Lower lobe of right lung (tissue), 2 donors: ENCODE measurements around the gene ANXA10. TPM values are rescaled to one million over a fixed set of nuclear protein-coding genes. Genes with fewer than 3 reads are reported as not detected.

Source experiments
- ATAC-seq, 2 donors: fragments of 200-7000 bp; cut with Tn5 transposase; one replicate each; pipeline ENCODE4 v1.9.1; 2020 to 2022; ENCODE audit warnings: mild to moderate bottlenecking in 2 of 2, moderate library complexity in 2 of 2
- DNase-seq: peaks from one replicate; pipeline ENCODE4 v3.0.0-alpha.2; 2020
- H3K27ac ChIP-seq: fragments of 200-600 bp; one replicate; pipeline ENCODE4 v1.8.0; 2022
- H3K27me3 ChIP-seq: fragments of 200-600 bp; one replicate; pipeline ENCODE4 v1.8.0; 2022; ENCODE audit warnings: low read depth
- H3K36me3 ChIP-seq: fragments of 200-600 bp; one replicate; pipeline ENCODE4 v1.8.0; 2022; ENCODE audit warnings: mild to moderate bottlenecking
- H3K4me1 ChIP-seq: fragments of 200-600 bp; one replicate; pipeline ENCODE4 v1.8.0; 2022
- H3K4me3 ChIP-seq: fragments of 200-600 bp; one replicate; pipeline ENCODE4 v1.8.0; 2022; ENCODE audit warnings: mild to moderate bottlenecking
- H3K9me3 ChIP-seq: fragments of 200-600 bp; one replicate; pipeline ENCODE4 v1.8.0; 2022
- intact Hi-C: fragments of 100-400 bp; cut with DNase I; formaldehyde crosslinking; loops from one replicate; pipeline ENCODE4 v1.11.0; 2022
- total RNA-seq: library from RNA; stranded (reverse); fragmentation: NEBNext Ultra II Directional; extraction: Animal tissue kit (Norgen Biotek cat#: 25700); gene quantifications from one replicate; pipeline ENCODE4 v1.2.1, GENCODE V29; 2021
- TF ChIP-seq, protein P1 (sequence below): fragments of 200-600 bp; IDR thresholded peaks from one replicate; pipeline ENCODE4 v1.8.0; 2022; ENCODE audit warnings: antibody characterized with exemption, mild to moderate bottlenecking
- donor health status: DM: no; HTN: yes; CAD: no; lungs with severe emphysema.

The ANXA10 gene
- total RNA-seq, 1 donor from 2014 or later, result not detected

GRCh38 chr4:168162604-168163003 lies 70.3 kb downstream of the ANXA10 start:
- Histone ChIP-seq H3K27me3 (no peaks in the 10 kb centered on the region), H3K9me3 (peaks cover 5% of the 10 kb centered on the region), H3K4me3 (no peak overlapping the region), H3K36me3 (no peaks in the 10 kb centered on the region), H3K4me1 (no peaks in the 10 kb centered on the region), H3K27ac (no peak overlapping the region)
- ATAC-seq (no peak), DNase-seq (no peak)
- intact Hi-C loops, result no loop called here
- TF ChIP-seq, protein P1, sequence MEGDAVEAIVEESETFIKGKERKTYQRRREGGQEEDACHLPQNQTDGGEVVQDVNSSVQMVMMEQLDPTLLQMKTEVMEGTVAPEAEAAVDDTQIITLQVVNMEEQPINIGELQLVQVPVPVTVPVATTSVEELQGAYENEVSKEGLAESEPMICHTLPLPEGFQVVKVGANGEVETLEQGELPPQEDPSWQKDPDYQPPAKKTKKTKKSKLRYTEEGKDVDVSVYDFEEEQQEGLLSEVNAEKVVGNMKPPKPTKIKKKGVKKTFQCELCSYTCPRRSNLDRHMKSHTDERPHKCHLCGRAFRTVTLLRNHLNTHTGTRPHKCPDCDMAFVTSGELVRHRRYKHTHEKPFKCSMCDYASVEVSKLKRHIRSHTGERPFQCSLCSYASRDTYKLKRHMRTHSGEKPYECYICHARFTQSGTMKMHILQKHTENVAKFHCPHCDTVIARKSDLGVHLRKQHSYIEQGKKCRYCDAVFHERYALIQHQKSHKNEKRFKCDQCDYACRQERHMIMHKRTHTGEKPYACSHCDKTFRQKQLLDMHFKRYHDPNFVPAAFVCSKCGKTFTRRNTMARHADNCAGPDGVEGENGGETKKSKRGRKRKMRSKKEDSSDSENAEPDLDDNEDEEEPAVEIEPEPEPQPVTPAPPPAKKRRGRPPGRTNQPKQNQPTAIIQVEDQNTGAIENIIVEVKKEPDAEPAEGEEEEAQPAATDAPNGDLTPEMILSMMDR, result no peak

DNA sequence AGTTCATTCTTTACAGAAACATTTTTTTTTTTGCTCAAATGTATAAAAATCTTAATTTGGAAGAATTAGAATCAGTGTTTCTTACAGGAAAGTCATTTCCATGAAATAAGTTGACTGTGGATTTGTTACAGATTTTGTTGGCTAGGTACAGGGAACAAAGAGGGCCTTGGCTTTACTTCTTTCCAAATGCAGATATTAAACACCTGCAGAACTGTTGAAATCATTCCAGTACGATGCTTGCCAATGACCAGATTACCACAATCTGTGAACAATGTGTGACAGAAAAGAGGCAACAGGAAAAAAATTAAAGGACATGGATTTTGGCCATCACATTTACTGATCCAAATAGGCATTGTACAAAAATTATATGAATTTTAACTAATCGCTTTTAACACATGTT lies 70.8 kb downstream of the ANXA10 start:
- Histone ChIP-seq H3K4me3 (no peak overlapping the region), H3K27ac (no peak overlapping the region), H3K9me3 (peaks cover 5% of the 10 kb centered on the region), H3K36me3 (no peaks in the 10 kb centered on the region), H3K4me1 (no peaks in the 10 kb centered on the region), H3K27me3 (no peaks in the 10 kb centered on the region)
- intact Hi-C loops, result no loop called here
- TF ChIP-seq, protein P1, result no peak
- ATAC-seq (no peak), DNase-seq (no peak)

GRCh38 chr4:168164045-168164444 lies 71.7 kb downstream of the ANXA10 start:
- ATAC-seq, result no peak
- Histone ChIP-seq H3K27ac (no peak overlapping the region), H3K4me1 (no peaks in the 10 kb centered on the region), H3K36me3 (no peaks in the 10 kb centered on the region), H3K27me3 (no peaks in the 10 kb centered on the region), H3K4me3 (no peak overlapping the region), H3K9me3 (peaks cover 2% of the 10 kb centered on the region)
- DNase-seq, result no peak
- intact Hi-C loops, result no loop called here
- TF ChIP-seq, protein P1, result no peak

DNA sequence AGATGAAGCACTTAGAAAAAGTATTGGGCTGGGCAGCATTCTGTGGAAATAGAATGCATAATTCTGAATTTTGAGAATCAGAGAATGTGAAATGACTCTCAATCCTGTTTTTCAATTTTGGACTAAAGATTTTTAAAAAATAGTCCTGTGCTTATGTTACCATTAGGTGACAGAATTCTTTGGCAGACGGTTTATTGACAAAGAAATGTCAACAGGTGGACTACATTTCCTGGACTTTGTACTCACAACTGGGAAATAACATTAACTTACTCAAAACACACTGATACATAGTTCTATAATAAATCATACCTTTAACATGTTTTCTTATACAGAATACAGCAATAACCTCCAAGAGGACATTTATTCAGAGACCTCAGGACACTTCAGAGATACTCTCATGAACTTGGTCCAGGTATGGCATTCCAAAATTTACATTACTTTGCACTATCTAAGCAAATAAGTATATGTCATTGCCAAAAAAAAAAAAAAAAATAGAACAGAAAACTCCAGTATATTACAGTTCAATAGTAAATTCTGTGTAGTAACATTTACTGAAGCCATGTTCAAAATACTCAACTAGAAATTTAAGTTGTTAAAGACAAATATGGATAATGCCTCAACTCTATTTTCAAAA lies 72.7 kb downstream of the ANXA10 start:
- TF ChIP-seq, protein P1, result no peak
- Histone ChIP-seq H3K9me3 (no peaks in the 10 kb centered on the region), H3K27ac (no peak overlapping the region), H3K4me3 (no peak overlapping the region), H3K36me3 (no peaks in the 10 kb centered on the region), H3K4me1 (no peaks in the 10 kb centered on the region), H3K27me3 (no peaks in the 10 kb centered on the region)
- DNase-seq (no peak), ATAC-seq (no peak)
- intact Hi-C loops, result no loop called here

- peak; percentile 70 to 91 for ATAC-seq
Observed at GRCh38 chr4:168167714-168168284, 75.5 kb downstream of the ANXA10 start.

More at GRCh38 chr4:168167714-168168284, 75.5 kb downstream of the ANXA10 start:
- Histone ChIP-seq H3K27ac (no peak overlapping the region), H3K27me3 (no peaks in the 10 kb centered on the region), H3K36me3 (no peaks in the 10 kb centered on the region), H3K4me3 (no peak overlapping the region), H3K4me1 (no peaks in the 10 kb centered on the region), H3K9me3 (no peaks in the 10 kb centered on the region)
- DNase-seq, result no peak
- TF ChIP-seq, protein P1, result no peak
- intact Hi-C loops, result no loop called here
